GM18519 (cell line): ENCODE data around the gene XYLB.
"Not testable (repeated sequence)": the region's sequence is repeated elsewhere in the genome, so short reads cannot be mapped to it uniquely, and the experiment has no call there.

Experiments
- ATAC-seq: cut with Tn5 transposase; IDR thresholded peaks from one replicate; pipeline ENCODE4 v1.9.1; 2021; ENCODE audit warnings: mild to moderate bottlenecking, moderate library complexity; ENCODE audit not compliant: unreplicated experiment, low FRiP score

The XYLB gene

DNA sequence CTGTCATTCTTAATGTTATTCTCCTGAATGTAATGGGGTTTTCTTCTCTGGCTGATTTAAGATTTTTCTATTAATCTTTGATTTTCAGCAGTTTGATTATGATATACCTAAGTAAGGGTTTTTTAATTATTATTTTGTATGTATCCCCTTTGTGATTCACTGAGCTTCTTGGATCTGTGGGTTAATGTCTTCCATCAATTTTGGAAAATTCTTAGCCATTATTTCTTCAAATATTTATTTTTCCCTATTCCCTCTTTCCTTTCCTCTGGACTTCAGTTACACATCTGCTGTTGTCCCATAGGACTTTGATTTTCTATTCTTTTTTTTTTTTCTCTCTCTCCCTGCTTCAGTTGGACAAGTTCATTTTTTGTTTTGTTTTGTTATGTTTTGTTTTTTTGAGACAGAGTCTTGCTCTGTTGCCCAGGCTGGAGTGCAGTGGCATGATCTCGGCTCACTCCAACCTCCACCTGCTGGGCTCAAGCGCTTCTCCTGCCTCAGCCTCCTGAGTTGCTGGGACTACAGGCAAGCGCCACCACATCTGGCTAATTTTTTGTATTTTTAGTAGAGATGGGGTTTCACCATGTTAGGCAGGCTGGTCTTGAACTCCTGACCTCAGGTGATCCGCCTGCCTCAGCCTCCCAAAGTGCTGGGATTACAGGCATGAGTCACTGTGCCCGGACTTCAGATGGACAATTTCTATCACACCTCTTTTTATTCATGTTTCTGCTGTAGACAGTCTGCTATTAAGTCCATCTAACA, 40.6 kb downstream of the XYLB start:
- ATAC-seq = no peak

DNA sequence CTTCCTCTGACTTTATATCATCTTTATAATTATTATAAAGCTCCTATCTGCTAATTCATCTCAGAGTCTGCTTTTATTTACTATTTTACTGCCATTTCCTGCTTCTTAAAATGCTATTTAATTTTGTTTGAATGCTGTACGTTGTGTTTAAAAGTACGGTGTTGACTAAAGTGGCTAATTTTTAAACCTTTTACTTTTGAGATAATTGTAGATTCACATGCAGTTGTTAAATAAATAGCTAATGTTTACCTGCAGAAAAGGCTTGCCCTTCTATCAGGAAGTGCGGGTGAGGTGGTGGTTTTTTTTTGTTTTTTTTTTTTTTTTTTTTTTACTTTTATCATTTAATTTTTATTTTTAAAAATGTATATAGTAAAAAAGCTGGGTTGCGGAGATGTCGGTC, 41.3 kb downstream of the XYLB start:
- no peak for ATAC-seq

DNA sequence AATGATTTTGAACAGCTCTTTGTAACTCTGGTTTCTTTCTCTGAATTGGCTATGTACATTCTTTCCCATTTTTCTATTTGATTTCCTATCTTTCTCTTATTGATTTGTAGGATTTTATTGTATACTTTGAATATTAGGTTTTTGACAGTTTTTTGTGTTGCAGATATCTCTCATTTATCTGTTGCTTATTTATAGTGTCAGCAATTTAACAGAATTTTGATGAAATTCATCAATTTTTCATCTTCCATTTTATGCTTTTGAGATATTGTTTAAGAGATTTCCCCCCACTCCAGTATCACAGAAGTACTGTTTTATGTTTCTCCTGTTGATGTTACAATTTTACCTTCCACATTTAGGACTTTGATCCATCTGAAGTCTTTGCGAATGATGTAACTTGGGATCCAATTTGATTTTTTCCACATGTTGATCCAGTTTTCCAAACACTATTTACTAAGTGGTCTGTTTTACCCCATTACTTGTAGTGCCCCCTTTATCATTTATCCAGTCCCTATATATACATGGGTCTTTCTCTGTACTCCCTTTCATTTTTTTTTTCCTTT, 46.1 kb downstream of the XYLB start:
- no peak for ATAC-seq

DNA sequence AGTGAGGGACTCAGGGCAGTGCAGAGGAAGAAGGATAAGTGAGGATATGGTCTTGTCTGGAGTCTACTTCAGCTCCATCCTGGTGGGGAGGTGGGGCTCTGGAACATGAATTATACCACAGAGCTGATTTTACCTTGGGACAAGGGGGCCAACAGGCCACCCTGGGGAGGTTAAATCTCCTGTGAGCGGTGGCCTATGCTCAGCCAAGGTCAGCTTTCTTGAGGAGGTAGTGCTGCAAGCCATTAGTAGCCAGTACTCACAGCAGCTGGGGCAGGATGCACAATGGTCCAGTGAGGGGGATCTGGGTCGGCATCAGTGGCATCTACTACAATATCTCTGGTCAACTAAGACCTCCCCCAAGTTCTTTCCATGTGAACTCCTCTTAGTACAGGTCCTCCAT, 49.7 kb downstream of the XYLB start:
- no peak for ATAC-seq

DNA sequence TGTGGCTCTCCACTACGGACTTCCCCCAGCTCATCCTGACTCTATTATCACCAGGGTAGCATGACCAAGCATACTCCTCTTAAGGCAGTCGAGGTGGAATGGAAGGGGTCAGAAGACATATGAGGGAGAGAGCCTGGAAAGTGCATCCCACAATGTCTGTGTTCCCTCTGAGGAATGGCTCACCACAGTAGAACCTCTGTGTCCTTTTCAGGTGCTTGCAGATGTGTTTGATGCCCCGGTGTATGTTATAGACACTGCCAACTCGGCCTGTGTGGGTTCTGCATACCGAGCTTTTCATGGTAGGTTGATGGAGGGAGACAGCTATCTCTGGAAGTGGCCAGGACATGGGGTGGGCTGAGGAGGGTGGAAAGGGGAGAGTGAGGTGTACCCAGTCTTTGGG, 50.3 kb downstream of the XYLB start:
- ATAC-seq = no peak

DNA sequence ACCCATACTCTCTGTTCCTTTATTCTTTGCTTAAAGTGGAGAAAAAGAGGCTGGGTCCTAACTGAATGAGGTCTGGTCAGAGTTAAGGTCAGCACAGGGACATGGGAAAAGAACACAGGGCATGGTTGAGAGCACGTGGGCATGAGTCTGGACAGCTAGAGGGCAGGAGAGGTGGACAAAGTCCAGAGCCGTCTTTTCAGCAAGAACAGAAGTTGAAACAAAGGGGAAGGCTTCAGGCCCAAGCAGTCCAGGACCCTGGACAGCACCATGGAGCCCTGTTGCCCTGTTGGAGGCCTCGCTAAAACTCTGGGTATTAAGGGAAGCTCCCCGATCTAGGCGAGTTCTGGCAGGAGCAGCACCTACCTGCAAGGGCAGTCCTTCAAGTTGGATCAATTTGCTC, 50.7 kb downstream of the XYLB start:
- ATAC-seq = no peak

DNA sequence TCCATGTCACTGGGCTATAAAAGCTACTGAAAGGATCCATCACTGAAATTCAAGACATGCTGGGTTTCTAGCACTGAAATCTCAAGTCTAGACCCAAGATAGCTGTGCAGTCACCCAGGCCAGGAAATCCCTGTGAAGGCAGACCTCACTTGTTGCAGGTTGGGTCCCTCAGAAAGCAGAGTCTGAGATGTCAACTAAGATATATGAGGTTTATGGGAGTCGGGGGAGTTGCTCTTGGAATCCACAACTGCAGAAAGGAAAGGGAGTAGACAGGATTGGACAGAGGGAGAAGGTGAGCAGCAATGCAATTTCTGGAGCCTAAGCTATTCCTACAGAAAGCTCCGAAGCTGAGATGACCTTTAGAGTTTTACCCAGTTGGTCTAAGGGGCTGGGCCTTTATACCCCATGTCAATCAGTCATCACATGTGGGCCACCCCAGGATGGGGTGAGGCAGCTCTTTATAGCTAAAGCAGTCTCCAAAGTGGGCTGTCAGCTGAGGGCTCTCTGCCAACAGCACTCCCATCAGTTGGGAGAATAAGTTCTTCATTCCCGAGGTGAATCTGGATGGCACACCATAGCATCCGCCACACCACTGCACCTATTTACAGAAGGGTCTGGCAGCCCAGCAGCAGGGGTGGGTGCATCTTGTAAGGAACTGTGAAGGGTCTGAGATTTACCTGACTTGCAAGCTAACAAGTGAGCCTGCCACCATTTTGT, 54.8 kb downstream of the XYLB start:
- no peak for ATAC-seq

DNA sequence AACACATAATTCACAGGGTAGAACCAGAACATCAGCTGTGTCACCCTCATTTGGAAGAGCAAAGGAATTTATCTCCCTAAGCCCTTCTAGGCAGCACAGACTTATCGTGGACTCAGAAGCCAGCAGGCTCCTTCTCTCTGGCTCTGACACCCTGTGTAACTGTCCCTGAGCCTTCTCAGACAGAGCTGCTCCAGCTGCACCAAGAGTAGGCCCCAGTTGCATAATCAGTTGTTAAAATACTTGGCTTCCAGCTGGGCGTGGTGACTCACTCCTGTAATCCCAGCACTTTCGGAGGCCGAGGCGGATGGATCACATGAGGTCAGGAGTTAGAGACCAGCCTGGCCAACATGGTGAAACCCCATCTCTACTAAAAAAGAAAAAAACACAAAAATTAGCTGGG, 57.7 kb downstream of the XYLB start:
- no peak for ATAC-seq

DNA sequence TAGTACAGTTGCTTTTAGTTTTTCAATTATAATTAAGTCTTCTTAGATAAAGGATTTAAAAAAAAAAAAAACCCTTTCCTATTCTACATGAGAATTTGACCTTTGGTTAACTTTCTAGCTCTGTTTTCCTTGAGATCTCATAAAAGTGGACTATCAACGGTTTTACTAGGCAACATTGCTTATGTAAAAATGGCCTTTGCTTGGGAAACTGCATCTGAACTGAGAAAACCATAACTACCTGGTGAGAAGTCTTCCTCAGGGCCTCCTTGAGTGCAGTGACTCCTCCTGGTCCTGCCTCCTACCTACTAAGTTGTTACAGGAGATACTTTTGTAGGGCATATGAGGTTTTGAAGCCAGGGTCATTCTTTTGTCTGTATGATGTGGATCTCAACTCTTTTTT, 65.0 kb downstream of the XYLB start:
- no peak for ATAC-seq

DNA sequence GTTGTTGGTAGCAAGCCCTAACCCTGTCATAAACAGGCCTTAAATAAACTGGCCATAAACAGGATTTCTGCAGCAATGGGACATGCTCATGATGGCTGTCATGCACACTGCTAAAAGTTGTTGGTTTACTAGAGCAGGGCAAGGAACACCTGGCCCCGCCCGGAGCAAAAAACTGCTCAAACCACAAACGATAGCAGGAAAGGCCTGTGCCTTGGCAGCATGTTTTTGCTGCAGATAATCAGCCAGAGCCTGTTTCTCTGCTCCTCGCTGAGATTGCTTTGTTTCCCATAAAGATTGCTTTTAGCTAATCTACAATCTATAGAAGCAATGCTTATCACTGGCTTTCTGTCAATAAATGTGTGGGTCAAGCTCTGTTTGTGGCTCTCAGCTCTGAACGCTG, 74.2 kb downstream of the XYLB start:
- not testable (repeated sequence) for ATAC-seq

DNA sequence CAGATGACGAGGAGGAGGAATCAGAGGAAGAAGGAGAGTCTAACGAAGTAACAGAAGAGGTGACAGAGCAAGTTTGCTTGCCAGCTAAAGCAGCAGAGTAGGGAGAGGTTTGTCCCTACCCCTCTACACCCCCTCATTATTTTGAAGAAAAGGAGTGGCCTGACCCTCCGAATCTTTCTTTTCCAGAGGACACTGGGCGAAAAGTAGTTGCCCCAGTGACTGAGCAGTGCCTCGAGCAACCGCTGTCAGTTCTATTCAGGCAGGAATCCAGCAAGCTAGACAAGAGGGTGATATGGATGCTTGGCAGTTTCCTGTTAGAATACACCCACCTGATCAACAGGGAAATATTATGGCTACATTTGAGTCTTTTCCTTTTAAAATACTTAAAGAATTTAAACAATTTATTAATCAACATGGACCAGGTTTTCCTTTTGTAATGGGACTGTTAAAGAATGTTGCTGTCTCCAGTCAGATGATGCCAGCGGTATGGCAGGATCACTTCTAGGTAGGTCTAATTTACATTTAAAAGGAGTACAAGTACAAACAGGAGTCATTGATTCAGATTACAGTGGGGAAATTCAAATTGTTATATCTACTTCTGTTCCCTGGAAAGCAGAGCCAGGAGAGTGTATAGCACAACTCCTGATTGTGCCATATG, 75.2 kb downstream of the XYLB start:
- no peak for ATAC-seq

DNA sequence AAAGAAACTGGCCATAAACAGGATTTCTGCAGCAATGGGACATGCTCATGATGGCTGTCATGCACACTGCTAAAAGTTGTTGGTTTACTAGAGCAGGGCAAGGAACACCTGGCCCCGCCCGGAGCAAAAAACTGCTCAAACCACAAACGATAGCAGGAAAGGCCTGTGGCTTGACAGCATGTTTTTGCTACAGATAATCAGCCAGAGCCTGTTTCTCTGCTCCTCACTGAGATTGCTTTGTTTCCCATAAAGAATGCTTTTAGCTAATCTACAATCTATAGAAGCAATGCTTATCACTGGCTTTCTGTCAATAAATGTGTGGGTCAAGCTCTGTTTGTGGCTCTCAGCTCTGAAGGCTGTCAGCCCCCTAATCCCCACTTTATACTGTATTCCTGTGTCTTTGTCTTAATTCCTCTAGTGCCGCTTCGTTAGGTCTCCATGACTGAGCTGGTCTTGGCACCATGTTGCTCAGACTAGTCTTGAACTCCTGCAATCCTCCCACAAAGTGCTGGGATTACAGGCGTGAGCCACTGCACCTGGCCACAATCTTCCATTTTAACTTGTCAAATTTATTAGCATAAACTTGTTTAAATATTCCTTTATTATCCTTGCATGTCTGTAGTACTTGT, 80.3 kb downstream of the XYLB start:
- ATAC-seq = not testable (repeated sequence)

DNA sequence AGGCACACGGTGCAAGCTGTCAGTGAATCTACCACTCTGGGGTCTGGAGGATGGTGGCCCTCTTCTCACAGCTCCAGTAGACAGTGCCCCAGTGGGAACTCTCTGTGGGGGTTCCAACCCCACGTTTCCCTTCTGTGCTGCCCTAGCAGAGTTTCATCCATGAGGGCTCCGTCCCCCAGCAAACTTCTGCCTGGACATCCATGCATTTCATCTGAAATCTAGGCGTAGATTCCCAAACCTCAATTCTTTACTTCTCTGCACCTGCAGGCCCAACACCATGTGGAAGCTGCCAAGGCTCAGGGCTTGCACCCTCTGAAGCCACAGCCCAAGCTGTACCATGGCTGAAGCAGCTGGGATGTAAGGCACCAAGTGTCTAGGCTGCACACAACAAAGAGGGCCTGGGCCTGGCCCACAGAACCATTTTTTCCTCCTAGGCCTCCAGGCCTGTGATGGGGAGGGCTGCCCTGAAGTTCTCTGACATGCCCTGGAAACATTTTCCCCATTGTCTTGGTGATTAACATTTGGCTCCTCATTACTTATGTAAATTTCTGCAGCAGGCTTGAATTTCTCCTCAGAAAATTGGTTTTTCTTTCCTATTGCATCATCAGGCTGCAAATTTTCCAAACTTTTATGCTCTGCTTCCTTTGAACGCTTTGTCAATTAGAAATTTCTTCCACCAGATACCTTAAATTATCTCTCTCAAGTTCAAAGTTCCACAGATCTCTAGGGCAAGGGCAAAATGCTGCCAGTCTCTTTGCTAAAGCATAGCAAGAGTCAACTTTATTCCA, 86.5 kb downstream of the XYLB start:
- not testable (repeated sequence) for ATAC-seq

DNA sequence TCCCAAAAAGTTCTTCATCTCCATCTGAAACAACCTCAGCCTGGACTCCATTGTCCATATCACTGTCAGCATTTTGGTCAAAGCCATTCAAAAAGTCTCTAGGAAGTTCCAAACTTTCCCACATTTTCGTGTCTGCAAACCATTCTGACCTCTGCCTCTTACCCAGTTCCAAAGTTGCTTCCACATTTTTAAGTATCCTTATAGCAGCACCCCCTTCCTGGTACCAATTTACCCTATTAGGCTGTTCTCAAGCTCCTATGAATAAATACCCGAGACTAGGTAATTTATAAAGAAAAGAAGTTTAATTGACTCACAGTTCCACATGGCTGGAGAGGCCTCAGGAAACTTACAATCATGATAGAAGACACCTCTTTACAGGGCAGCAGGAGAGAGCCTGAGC, 87.1 kb downstream of the XYLB start:
- ATAC-seq = not testable (repeated sequence)

DNA sequence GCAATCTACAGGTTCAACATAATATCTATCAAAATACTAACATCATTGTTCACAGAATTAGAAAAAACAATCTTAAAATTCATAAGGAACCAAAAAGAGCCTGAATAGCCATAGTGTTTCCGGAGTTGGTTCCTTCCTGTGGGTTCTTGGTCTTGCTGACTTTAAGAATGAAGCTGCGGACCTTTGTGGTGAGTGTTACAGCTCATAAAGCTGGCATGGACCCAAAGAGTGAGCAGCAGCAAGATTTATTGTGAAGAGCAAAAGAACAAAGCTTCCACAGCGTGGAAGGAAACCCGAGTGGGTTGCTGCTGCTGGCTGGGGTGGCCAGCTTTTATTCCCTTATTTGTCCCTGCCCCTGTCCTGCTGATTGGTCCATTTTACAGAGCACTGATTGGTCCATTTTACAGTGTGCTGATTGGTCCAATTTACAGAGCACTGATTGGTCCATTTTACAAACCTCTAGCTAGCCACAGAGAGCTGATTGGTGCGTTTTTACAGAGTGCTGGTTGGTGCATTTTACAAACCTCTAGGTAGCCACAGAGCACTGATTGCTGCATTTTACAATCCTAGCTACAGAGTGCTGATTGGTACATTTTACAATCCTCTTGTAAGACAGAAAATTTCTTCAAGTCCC, 92.0 kb downstream of the XYLB start:
- ATAC-seq = not testable (repeated sequence)

DNA sequence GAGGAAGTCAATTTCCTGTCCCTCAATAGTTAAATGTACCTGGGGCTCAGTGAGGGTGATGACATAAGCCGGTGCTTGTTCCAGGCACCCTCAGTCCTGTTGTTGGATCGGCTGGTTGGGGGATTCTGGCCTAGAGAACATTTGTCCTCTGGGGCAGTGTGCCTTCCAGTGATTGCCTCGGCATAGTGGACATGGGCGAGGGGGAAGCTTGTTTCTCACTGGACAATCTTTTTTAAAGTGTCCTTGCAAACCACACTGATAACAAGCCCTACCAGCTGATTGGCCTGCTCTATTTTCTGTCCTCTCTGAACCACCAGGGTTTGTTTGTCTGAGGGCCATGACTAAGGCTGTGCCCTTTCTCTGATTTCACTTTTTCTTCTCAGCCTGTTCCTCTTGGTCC, 96.6 kb downstream of the XYLB start:
- not testable (repeated sequence) for ATAC-seq

DNA sequence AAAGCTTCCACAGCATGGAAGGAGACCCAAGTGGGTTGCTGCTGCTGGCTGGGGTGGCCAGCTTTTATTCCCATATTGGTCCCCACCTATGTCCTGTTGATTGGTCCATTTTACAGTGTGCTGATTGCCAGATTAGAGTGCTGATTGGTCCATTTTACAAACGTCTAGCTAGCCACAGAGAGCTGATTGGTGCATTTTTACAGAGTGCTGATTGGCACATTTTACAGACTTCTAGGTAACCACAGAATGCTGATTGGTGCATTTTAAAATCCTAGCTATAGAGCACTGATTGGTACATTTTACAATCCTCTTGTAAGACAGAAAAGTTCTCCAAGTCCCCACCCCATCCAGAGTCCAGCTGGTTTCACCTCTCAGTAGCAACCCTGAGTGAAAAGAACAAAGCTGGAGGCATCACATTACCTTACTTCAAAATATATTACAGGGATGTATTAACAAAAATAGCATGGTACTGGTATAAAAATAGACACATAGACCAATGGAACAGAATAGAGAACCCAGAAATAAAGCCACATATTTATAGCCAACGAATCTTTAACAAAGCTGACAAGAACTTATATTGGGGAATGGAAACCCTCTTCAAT, 99.6 kb downstream of the XYLB start:
- ATAC-seq = no peak

DNA sequence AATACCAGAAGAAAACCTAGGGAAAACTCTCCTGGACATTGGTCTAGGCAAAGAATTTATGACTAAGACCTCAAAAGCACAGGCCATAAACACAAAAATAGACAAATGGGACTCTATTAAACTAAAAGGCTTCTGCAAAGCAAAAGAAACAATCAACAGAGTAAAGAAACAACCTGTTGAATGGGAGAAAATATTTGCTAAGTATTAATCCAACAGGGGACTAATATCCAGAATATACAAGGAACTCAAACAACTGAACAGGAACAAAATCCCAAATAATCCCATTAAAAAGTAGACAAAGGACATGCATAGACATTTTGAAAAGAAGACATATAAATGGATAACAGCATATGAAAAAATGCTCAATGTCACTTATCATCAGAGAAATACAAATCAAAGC, 100.2 kb downstream of the XYLB start:
- no peak for ATAC-seq

DNA sequence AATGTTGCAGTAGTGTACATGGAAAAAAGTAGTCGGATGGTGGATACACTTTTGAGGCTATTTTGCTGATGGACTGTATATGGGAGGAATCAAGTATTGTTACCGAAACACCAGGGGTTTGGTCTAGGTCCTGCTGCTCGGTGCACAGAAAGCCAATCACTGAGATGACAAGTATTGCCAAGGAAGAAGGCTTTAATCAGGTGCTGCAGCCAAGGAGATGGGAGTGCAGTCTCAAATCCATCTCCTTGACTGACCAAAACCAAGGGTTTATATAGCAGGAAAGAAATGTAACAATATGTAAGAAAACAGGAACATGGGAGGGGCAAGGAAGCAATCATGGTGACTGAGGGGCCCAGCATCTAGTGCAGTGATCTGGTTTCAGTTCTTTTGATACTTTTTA, 104.3 kb downstream of the XYLB start:
- no peak for ATAC-seq
